IMR-90 (cell line): ENCODE measurements around the gene HAND1. TPM values are rescaled to one million over a fixed set of nuclear protein-coding genes. Genes with fewer than 3 reads are reported as not detected.

Source experiments
- ATAC-seq: fragments of 200-7000 bp; cut with Tn5 transposase; 2 replicates; pipeline ENCODE4 v1.9.1; 2020; ENCODE audit warnings: low read depth, mild to moderate bottlenecking, moderate library complexity
- BruUV-seq: library from RNA; stranded (reverse); fragments of 400-500 nt; replicated peaks from 2 replicates; lab custom pipeline; 2021; lab: Mats Ljungman, UMichigan
- CTCF ChIA-PET: fragments of 300-600 bp; formaldehyde crosslinking; extraction: SDS; loops from one replicate; lab custom pipeline; 2021; ENCODE audit warnings: antibody characterized with exemption; lab: Yijun Ruan, JAX
- POLR2A ChIA-PET: fragments of 300-600 bp; sonication (Branson Sonifier 250); formaldehyde crosslinking; loops from one replicate; lab custom pipeline; 2022; ENCODE audit warnings: antibody characterized with exemption; ENCODE audit not compliant: unreplicated experiment; lab: Charles Lee
- DNase-seq: peaks from one replicate; pipeline ENCODE4 v3.0.0; 2013
- H2AFZ ChIP-seq: replicated peaks from 2 replicates; pipeline ENCODE3; 2013; ENCODE audit warnings: low read length, mild to moderate bottlenecking; ENCODE audit not compliant: poor library complexity
- H2AK5ac ChIP-seq: 2 replicates; pipeline ENCODE4 v1.6.1; 2013; ENCODE audit warnings: low read depth, low read length, inconsistent platforms
- H2AK9ac ChIP-seq: replicated peaks from 2 replicates; pipeline ENCODE3; 2013; ENCODE audit warnings: mild to moderate bottlenecking, low read depth, low read length, moderate library complexity; ENCODE audit not compliant: poor library complexity
- H2BK120ac ChIP-seq: 2 replicates; pipeline ENCODE4 v1.6.1; 2013; ENCODE audit warnings: low read depth, low read length, inconsistent platforms
- H2BK15ac ChIP-seq: 3 replicates; pipeline ENCODE4 v1.6.1; 2013; ENCODE audit warnings: low read depth, low read length, inconsistent platforms
- H2BK20ac ChIP-seq: 2 replicates; pipeline ENCODE4 v1.6.1; 2013; ENCODE audit warnings: low read depth, mild to moderate bottlenecking, inconsistent platforms, low read length, moderate library complexity
- H2BK5ac ChIP-seq: 2 replicates; pipeline ENCODE4 v1.6.1; 2013; ENCODE audit warnings: mild to moderate bottlenecking, low read depth, low read length, inconsistent platforms; ENCODE audit not compliant: poor library complexity, severe bottlenecking
- H3K14ac ChIP-seq: replicated peaks from 2 replicates; pipeline ENCODE4 v1.6.1; 2013; ENCODE audit warnings: low read depth, low read length, inconsistent platforms
- H3K18ac ChIP-seq: 2 replicates; pipeline ENCODE4 v1.6.1; 2013; ENCODE audit warnings: low read depth, low read length, control low read depth
- H3K23ac ChIP-seq: 2 replicates; pipeline ENCODE4 v1.6.1; 2013; ENCODE audit warnings: low read depth, low read length, inconsistent platforms
- H3K27ac ChIP-seq: 2 replicates; pipeline ENCODE4 v1.5.1; 2013; ENCODE audit warnings: mild to moderate bottlenecking, control low read depth, low read length; ENCODE audit not compliant: insufficient read depth
- H3K27me3 ChIP-seq: 2 replicates; pipeline ENCODE4 v1.6.1; 2013; ENCODE audit warnings: low read length; ENCODE audit not compliant: control insufficient read depth, insufficient read depth
- H3K36me3 ChIP-seq: 2 replicates; pipeline ENCODE4 v1.6.1; 2013; ENCODE audit warnings: low read length, mixed read lengths; ENCODE audit not compliant: control insufficient read depth, insufficient read depth
- H3K4ac ChIP-seq: 2 replicates; pipeline ENCODE4 v1.6.1; 2013; ENCODE audit warnings: low read depth, low read length, inconsistent platforms
- H3K4me1 ChIP-seq: 2 replicates; pipeline ENCODE4 v1.6.1; 2013; ENCODE audit warnings: low read length, mixed read lengths; ENCODE audit not compliant: control insufficient read depth, insufficient read depth
- H3K4me2 ChIP-seq: 2 replicates; pipeline ENCODE4 v1.6.1; 2013; ENCODE audit warnings: low read depth, mild to moderate bottlenecking, control low read depth, low read length, moderate library complexity
- H3K4me3 ChIP-seq: 2 replicates; pipeline ENCODE4 v1.5.1; 2013; ENCODE audit warnings: low read depth, mild to moderate bottlenecking, control low read depth, low read length, moderate library complexity; ENCODE audit not compliant: insufficient read depth
- H3K56ac ChIP-seq: 2 replicates; pipeline ENCODE4 v1.6.1; 2013; ENCODE audit warnings: low read length, inconsistent platforms; ENCODE audit not compliant: insufficient read depth; ENCODE audit errors: extremely low read depth
- H3K79me1 ChIP-seq, 2 experiments: 2 replicates each; pipeline ENCODE4 v1.6.1; 2013; ENCODE audit warnings: low read length in 2 of 2, inconsistent platforms in 1 of 2, low read depth in 1 of 2
- H3K9ac ChIP-seq: 2 replicates; pipeline ENCODE4 v1.6.1; 2013; ENCODE audit warnings: low read depth, low read length, control low read depth
- H3K9me1 ChIP-seq: 2 replicates; pipeline ENCODE4 v1.6.1; 2013; ENCODE audit warnings: low read length, inconsistent platforms; ENCODE audit not compliant: insufficient read depth
- H3K9me3 ChIP-seq: 2 replicates; pipeline ENCODE4 v1.6.1; 2013; ENCODE audit warnings: low read length; ENCODE audit not compliant: control insufficient read depth, insufficient read depth
- H4K20me1 ChIP-seq: 2 replicates; pipeline ENCODE4 v1.6.1; 2013; ENCODE audit warnings: low read length, inconsistent platforms; ENCODE audit not compliant: insufficient read depth
- H4K5ac ChIP-seq: 2 replicates; pipeline ENCODE4 v1.6.1; 2013; ENCODE audit warnings: mild to moderate bottlenecking, low read depth, low read length, control low read depth
- H4K8ac ChIP-seq, 2 experiments: 2 replicates each; pipeline ENCODE4 v1.6.1; 2013; ENCODE audit warnings: low read depth in 2 of 2, low read length in 2 of 2, control low read depth in 1 of 2, inconsistent platforms in 1 of 2
- H4K91ac ChIP-seq: 2 replicates; pipeline ENCODE4 v1.6.1; 2013; ENCODE audit warnings: low read depth, low read length, inconsistent platforms; ENCODE audit not compliant: insufficient read depth
- BHLHE40 ChIP-seq: fragments of 150-350 bp; IDR thresholded peaks from 2 replicates; pipeline ENCODE4 v1.6.1; 2016; ENCODE audit warnings: mild to moderate bottlenecking, low read depth, low read length
- MAFK ChIP-seq: IDR thresholded peaks from 2 replicates; pipeline ENCODE4 v1.6.1; 2012; ENCODE audit warnings: low read depth, low read length, improper control_type of control experiment
- RAD21 ChIP-seq: IDR thresholded peaks from 2 replicates; pipeline ENCODE4 v1.6.1; 2012; ENCODE audit warnings: low read length, improper control_type of control experiment
- WGBS, 2 experiments: methylation state at CpG; one replicate each; pipeline versions ENCODE4 v1.1.5 to v1.1.7; 2013; ENCODE audit warnings: missing lambda C conversion rate in 2 of 2; ENCODE audit not compliant: insufficient read length in 1 of 2; ENCODE audit errors: extremely low coverage in 2 of 2; 5-methylcytosine and 5-hydroxymethylcytosine counted together
- dilution Hi-C: fragments of 300-500 bp; cut with HindIII; formaldehyde crosslinking; loops from one replicate; pipeline ENCODE4 v1.14.3; 2018; ENCODE audit warnings: low sequenced_read_pairs; ENCODE audit not compliant: unreplicated experiment
- in situ Hi-C: fragments of 300-500 bp; cut with MboI; formaldehyde crosslinking; loops from 3 replicates; pipeline ENCODE4 v1.14.3; 2019; ENCODE audit warnings: low sequenced_read_pairs, inconsistent platforms, mixed read lengths
- intact Hi-C: fragments of 100-400 bp; cut with micrococcal nuclease; formaldehyde crosslinking; loops from 2 replicates; pipeline ENCODE4 v1.10.0; 2022
- polyA plus RNA-seq, 3 experiments: library from polyadenylated mRNA; depleted of rRNA; stranded (reverse); fragments of >200 nt; gene quantifications; 2 replicates each; pipeline ENCODE4 v1.2.3, GENCODE V29; 2012; ENCODE audit warnings: low replicate concordance in 1 of 3
- total RNA-seq: library from RNA; depleted of rRNA; stranded (reverse); fragments of >200 nt; gene quantifications from 2 replicates; pipeline ENCODE4 v1.2.3, GENCODE V29; 2012

HAND1 gene
- total and polyA plus RNA-seq, 2 of the 4 experiments (the other 2 are of a cell fraction), result not detected

DNA sequence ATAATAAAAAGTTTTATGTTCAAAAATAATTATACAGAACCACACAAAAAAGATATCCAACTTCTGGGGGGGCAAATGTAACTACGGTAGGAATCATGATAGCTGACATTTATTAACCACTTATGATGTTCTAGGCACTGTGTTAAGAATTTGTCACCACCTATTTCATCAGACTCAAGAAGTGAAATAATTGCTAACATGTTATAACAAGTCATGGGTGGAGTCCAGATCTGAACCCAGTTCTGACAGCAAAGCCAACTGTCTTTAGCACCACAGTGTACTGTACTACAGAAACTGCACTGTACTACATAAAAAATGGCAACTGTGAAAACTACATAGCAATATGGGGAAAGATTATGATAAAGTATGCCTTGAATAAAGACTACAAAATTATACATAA, 35.2 kb downstream of the HAND1 start:
- no TSS peak for BruUV-seq
- TF ChIP-seq RAD21, result no peak
- no peak for TF ChIP-seq MAFK
- TF ChIP-seq BHLHE40, result no peak
- no peaks in the 10 kb centered on the region for H3K9me3 ChIP-seq
- H3K56ac ChIP-seq, result no peak overlapping the region
- intact Hi-C loops (no loop called here), in situ Hi-C loops (no loop called here), dilution Hi-C loops (no loop called here)
- H3K14ac ChIP-seq, result no peak overlapping the region
- H2AK9ac ChIP-seq, result no peak overlapping the region
- no peak overlapping the region for H4K8ac ChIP-seq
- H3K36me3 ChIP-seq, result peaks cover 15% of the 10 kb centered on the region
- no peaks in the 10 kb centered on the region; the same call in 1 of the 2 replicates for H3K9me1 ChIP-seq
- H3K27me3 ChIP-seq, result no peaks in the 10 kb centered on the region
- peaks cover 7 to 21% of the 10 kb centered on the region in 2 experiments; a peak in 3 of 4 replicates for H3K79me1 ChIP-seq
- H3K27ac ChIP-seq, result no peak overlapping the region
- CTCF ChIA-PET, result no interaction called here
- H2AFZ ChIP-seq, result no peak overlapping the region
- no peak overlapping the region for H3K4me2 ChIP-seq
- no CpG with 5 or more reads among the region's 1 CpG for WGBS, 2 experiments
- H3K4me3 ChIP-seq, result no peak overlapping the region
- no peak overlapping the region for H3K18ac ChIP-seq
- no peak overlapping the region; the same call in 1 of the 2 replicates for H3K23ac ChIP-seq
- no peak overlapping the region for H4K91ac ChIP-seq
- ATAC-seq, result no peak
- no peak overlapping the region for H3K9ac ChIP-seq
- H2AK5ac ChIP-seq, result no peak overlapping the region
- H3K4me1 ChIP-seq, result no peaks in the 10 kb centered on the region
- H2BK15ac ChIP-seq, result no peak overlapping the region
- H2BK120ac ChIP-seq, result no peak overlapping the region
- no peak overlapping the region for H2BK5ac ChIP-seq
- H2BK20ac ChIP-seq, result no peak overlapping the region
- H4K20me1 ChIP-seq, result peaks cover 10% of the 10 kb centered on the region
- POLR2A ChIA-PET, result no interaction called here
- DNase-seq, result no peak
- no peak overlapping the region for H3K4ac ChIP-seq
- H4K5ac ChIP-seq, result no peak overlapping the region
